Gastrocnemius medialis (tissue), 4 donors: ENCODE results near the gene OR2C3. TPM values are rescaled to one million over a fixed set of nuclear protein-coding genes. Genes with fewer than 3 reads are reported as not detected.
"Not testable (repeated sequence)": the region's sequence is repeated elsewhere in the genome, so short reads cannot be mapped to it uniquely, and the experiment has no call there.

Experiments
- ATAC-seq, 2 donors: fragments of 150-250 bp; one replicate each; pipeline ENCODE4 v1.9.1; 2016
- DNase-seq, 2 donors: peaks; one replicate each; pipeline ENCODE4 v3.0.0-alpha.2; 2019
- H3K27ac ChIP-seq, 4 donors: fragments of 200-600 bp; sonication (generic); 1 replicate in 1 of 4; 2 replicates in 3 of 4; pipeline ENCODE4 v1.5.1; 2016 to 2018; ENCODE audit warnings: mild to moderate bottlenecking in 2 of 4, moderate library complexity in 1 of 4
- H3K27me3 ChIP-seq, 3 donors: fragments of 200-600 bp; sonication (generic) in 2 of 3; 1 replicate in 1 of 3; 2 replicates in 2 of 3; pipeline versions ENCODE4 v1.5.1 to v1.6.0; 2016 to 2019; ENCODE audit warnings: mild to moderate bottlenecking in 1 of 3, moderate library complexity in 1 of 3
- H3K36me3 ChIP-seq, 2 donors: fragments of 200-600 bp; sonication (generic) in 1 of 2; one replicate each; pipeline ENCODE4 v1.5.1; 2017 to 2018
- H3K4me1 ChIP-seq, 2 donors: fragments of 200-600 bp; sonication (generic) in 1 of 2; one replicate each; pipeline ENCODE4 v1.5.1; 2016 to 2017; ENCODE audit warnings: mild to moderate bottlenecking in 2 of 2
- H3K4me3 ChIP-seq, 4 donors: fragments of 200-600 bp; sonication (generic) in 3 of 4; 1 replicate in 1 of 4; 2 replicates in 3 of 4; pipeline ENCODE4 v1.5.1; 2016 to 2019; ENCODE audit warnings: mild to moderate bottlenecking in 2 of 4
- H3K9me3 ChIP-seq, 3 donors: fragments of 200-600 bp; sonication (generic) in 2 of 3; 1 replicate in 1 of 3; 2 replicates in 2 of 3; pipeline ENCODE4 v1.5.1; 2016 to 2019
- CTCF ChIP-seq, 5 experiments: fragments of 450-650 bp in 3 of 5; fragments of 200-600 bp in 2 of 5; sonication (generic) in 2 of 5; IDR thresholded peaks in 4 of 5; conservative IDR thresholded peaks in 1 of 5; 1 replicate in 4 of 5; 2 replicates in 1 of 5; pipeline ENCODE4 v1.5.1; 2016 to 2019; ENCODE audit warnings: antibody characterized with exemption in 5 of 5, mild to moderate bottlenecking in 3 of 5, moderate library complexity in 3 of 5
- POLR2A ChIP-seq, 2 donors: fragments of 450-650 bp; IDR thresholded peaks; one replicate each; pipeline ENCODE4 v1.6.1; 2017; ENCODE audit warnings: antibody characterized with exemption in 2 of 2, mild to moderate bottlenecking in 2 of 2, moderate library complexity in 2 of 2
- in situ Hi-C, 4 donors: fragments of 200-750 bp; cut with MboI; loops; one replicate each; pipeline versions ENCODE4 v1.15.0 to v1.8.0; 2017; ENCODE audit warnings: low sequenced_read_pairs in 4 of 4
- intact Hi-C: fragments of 100-400 bp; cut with DNase I; formaldehyde crosslinking; loops from one replicate; pipeline ENCODE4 v1.15.1; 2023; ENCODE audit warnings: low total_unique reads
- total RNA-seq, 4 donors: library from RNA; depleted of rRNA; stranded (reverse); fragments of >200 nt; gene quantifications; one replicate each; pipeline versions ENCODE4 v1.1.0 to v1.2.3, GENCODE V29; 2016

Gene OR2C3
- total RNA-seq, 4 donors from 2014 or later, result not detected

- in situ Hi-C loops, result loop anchor here in 1 of 4 donors (10.0 kb wide), 1 partner anchor 112 kb away; no protein-coding TSS in a partner anchor
- DNase-seq (no peak), ATAC-seq (no peak)
- Histone ChIP-seq H3K4me1 (no peaks in the 10 kb centered on the region), H3K27me3 (peaks cover 0 to 3% (median 0%) of the 10 kb centered on the region in 3 donors), H3K36me3 (no peaks in the 10 kb centered on the region), H3K27ac (no peak overlapping the region), H3K4me3 (no peak overlapping the region), H3K9me3 (no peaks in the 10 kb centered on the region)
- TF ChIP-seq CTCF (IDR thresholded peaks at IDR 0.05 in 4 of 5, conservative IDR thresholded peaks at IDR 0.05 in 1 of 5), result peak in 1 of 5 experiments; percentile 32
- no peak for TF ChIP-seq POLR2A (IDR thresholded peaks at IDR 0.05)
- intact Hi-C loops, result loop anchor here (10.0 kb wide), 1 partner anchor 92 kb away; no protein-coding TSS in a partner anchor
Observed at GRCh38 chr1:247487057-247487456, 49.2 kb downstream of the OR2C3 start.

- in situ Hi-C loops (loop anchor here in 1 of 4 donors (10.0 kb wide), 1 partner anchor 108 kb away; no protein-coding TSS in a partner anchor), intact Hi-C loops (loop anchor here (10.0 kb wide), 1 partner anchor 88 kb away; no protein-coding TSS in a partner anchor)
- no peak overlapping the region for H3K4me3 ChIP-seq
- TF ChIP-seq CTCF (IDR thresholded peaks at IDR 0.05 in 4 of 5, conservative IDR thresholded peaks at IDR 0.05 in 1 of 5) (no peak), POLR2A (IDR thresholded peaks at IDR 0.05) (no peak)
- no peaks in the 10 kb centered on the region for H3K27me3 ChIP-seq
- no peaks in the 10 kb centered on the region for H3K9me3 ChIP-seq
- no peak for DNase-seq
- H3K36me3 ChIP-seq, result no peaks in the 10 kb centered on the region
- H3K4me1 ChIP-seq, result no peaks in the 10 kb centered on the region
- H3K27ac ChIP-seq, result no peak overlapping the region
- no peak for ATAC-seq
Observed at GRCh38 chr1:247482747-247483146, 53.5 kb downstream of the OR2C3 start.

GRCh38 chr1:247476328-247477058 lies 59.7 kb downstream of the OR2C3 start:
- in situ Hi-C loops, H3K4me3 ChIP-seq, H3K4me1 ChIP-seq, H3K9me3 ChIP-seq, intact Hi-C loops, ATAC-seq, H3K36me3 ChIP-seq, H3K27me3 ChIP-seq, H3K27ac ChIP-seq, DNase-seq: not testable (repeated sequence)

GRCh38 chr1:247475793-247476192 lies 60.4 kb downstream of the OR2C3 start:
- ATAC-seq, result no peak
- Histone ChIP-seq H3K36me3 (no peaks in the 10 kb centered on the region), H3K27me3 (no peaks in the 10 kb centered on the region), H3K9me3 (no peaks in the 10 kb centered on the region), H3K4me1 (no peaks in the 10 kb centered on the region), H3K27ac (no peak overlapping the region), H3K4me3 (no peak overlapping the region)
- DNase-seq, result no peak
- TF ChIP-seq CTCF (IDR thresholded peaks at IDR 0.05 in 4 of 5, conservative IDR thresholded peaks at IDR 0.05 in 1 of 5), result no peak
- no peak for TF ChIP-seq POLR2A (IDR thresholded peaks at IDR 0.05)
- in situ Hi-C loops, result no loop called here
- intact Hi-C loops, result no loop called here

Other genes starting within 250 kb of the OR2C3 start
- gene ZNF496, start 204.6 kb downstream of the OR2C3 start, total RNA-seq, result 10 to 100 TPM; 34.2 to 47.4 (median 39.7) TPM
- under 1 TPM; 0.29 to 0.56 (median 0.47) TPM for gene NLRP3, start 120.3 kb downstream of the OR2C3 start, total RNA-seq
- not detected for gene OR2B11, start 78.3 kb downstream of the OR2C3 start, total RNA-seq
- under 1 TPM in 1 of 4 donors, not detected in 3; 0.15 TPM for gene GCSAML, start 12.7 kb upstream of the OR2C3 start, total RNA-seq
- gene OR2G2, start 51.9 kb upstream of the OR2C3 start, total RNA-seq, result not detected
- not detected for gene OR2G3, start 69.1 kb upstream of the OR2C3 start, total RNA-seq
- gene OR13G1, start 143.3 kb upstream of the OR2C3 start, total RNA-seq, result not detected
- not detected for gene OR6F1, start 180.2 kb upstream of the OR2C3 start, total RNA-seq
- gene OR14K1, start 202.2 kb upstream of the OR2C3 start, total RNA-seq, result not detected
- gene OR14A2, start 211.7 kb upstream of the OR2C3 start, total RNA-seq, result not detected
- not detected for gene OR1C1, start 224.1 kb upstream of the OR2C3 start, total RNA-seq